IMR-90 (cell line): ENCODE data around the gene KCNT1.

Experiments used
- BHLHE40 ChIP-seq: fragments of 150-350 bp; IDR thresholded peaks from 2 replicates; pipeline ENCODE4 v1.6.1; 2016; ENCODE audit warnings: mild to moderate bottlenecking, low read depth, low read length
- CHD1 ChIP-seq: IDR thresholded peaks from 2 replicates; pipeline ENCODE4 v1.6.1; 2012; ENCODE audit warnings: low read depth, low read length, improper control_type of control experiment
- MAFK ChIP-seq: IDR thresholded peaks from 2 replicates; pipeline ENCODE4 v1.6.1; 2012; ENCODE audit warnings: low read depth, low read length, improper control_type of control experiment
- MXI1 ChIP-seq: IDR thresholded peaks from 2 replicates; pipeline ENCODE4 v1.6.1; 2012; ENCODE audit warnings: low read depth, mild to moderate bottlenecking, low read length, moderate library complexity, borderline replicate concordance
- NFE2L2 ChIP-seq: fragments of 150-350 bp; IDR thresholded peaks from 2 replicates; pipeline ENCODE4 v1.6.1; 2016; ENCODE audit warnings: low read depth, mild to moderate bottlenecking, low read length
- POLR2A ChIP-seq: IDR thresholded peaks from 2 replicates; pipeline ENCODE4 v1.6.1; 2012; ENCODE audit warnings: mild to moderate bottlenecking, low read depth, low read length
- RAD21 ChIP-seq: IDR thresholded peaks from 2 replicates; pipeline ENCODE4 v1.6.1; 2012; ENCODE audit warnings: low read length, improper control_type of control experiment
- RCOR1 ChIP-seq: IDR thresholded peaks from 2 replicates; pipeline ENCODE4 v1.6.1; 2012; ENCODE audit warnings: mild to moderate bottlenecking, low read length, improper control_type of control experiment; ENCODE audit not compliant: insufficient replicate concordance
- RFX5 ChIP-seq: IDR thresholded peaks from 2 replicates; pipeline ENCODE4 v1.8.0; 2012; ENCODE audit warnings: low read depth, mild to moderate bottlenecking, low read length, moderate library complexity
- SMC3 ChIP-seq: fragments of 150-350 bp; IDR thresholded peaks from 2 replicates; pipeline ENCODE4 v1.6.1; 2016; ENCODE audit warnings: low read depth, mild to moderate bottlenecking, antibody characterized with exemption, low read length, moderate library complexity
- TF ChIP-seq, protein P1 (sequence below): conservative IDR thresholded peaks from 2 replicates; pipeline ENCODE4 v1.5.1; 2012; ENCODE audit warnings: mild to moderate bottlenecking, low read depth, low read length, improper control_type of control experiment
- TF ChIP-seq, protein P2 (sequence below): fragments of 150-350 bp; IDR thresholded peaks from 2 replicates; pipeline ENCODE4 v1.6.1; 2016; ENCODE audit warnings: low read depth, mild to moderate bottlenecking, low read length, moderate library complexity, borderline replicate concordance

DNA sequence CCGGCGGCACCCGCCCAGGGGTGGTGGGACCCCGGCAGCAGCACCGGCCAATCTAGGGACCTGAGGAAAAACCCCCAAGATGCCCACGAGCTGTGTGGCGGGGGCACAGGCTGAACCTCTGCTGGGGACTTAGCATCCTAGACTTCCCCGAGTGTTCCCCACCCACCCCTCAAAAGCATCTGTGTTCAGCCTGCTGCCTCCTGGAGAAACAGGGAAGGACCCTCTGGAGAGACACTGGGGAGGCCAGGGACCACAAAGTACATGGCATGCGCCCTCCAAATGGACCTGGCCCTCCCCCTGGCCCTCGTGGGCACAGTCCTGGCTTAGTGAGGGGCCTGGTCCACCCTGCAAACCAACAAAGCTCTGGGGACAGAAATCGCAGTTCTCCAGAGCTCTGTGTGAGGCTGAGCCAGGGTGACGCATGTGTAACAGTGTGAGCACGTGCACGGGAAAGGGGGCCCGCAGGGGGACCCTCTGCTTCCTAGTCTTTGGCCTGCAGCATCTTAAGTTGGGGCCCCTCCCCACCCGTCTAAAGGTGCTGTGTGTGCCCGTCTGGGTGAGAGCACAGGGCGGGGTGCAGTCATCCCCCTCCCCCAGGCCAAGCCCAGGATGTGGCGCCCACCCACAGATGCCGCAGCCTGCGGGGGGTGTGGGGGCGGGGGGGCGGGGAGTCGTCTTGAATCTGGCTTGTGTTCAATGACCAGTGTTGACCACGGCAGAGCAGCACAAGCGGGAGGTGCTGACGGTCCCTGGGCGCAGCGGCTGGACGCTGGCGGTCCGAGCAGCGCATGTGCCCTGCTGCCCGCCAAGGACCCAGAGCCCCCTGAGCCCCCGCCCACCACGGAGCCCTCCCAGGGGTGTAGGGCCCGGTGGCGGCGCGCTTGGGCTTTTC lies 672 bp upstream of the KCNT1 start:
- TF ChIP-seq MAFK (no peak), SMC3 (no peak), BHLHE40 (peak; percentile 56; the same call in 1 of the 2 replicates), CHD1 (no peak), RCOR1 (no peak), MXI1 (no peak), RAD21 (no peak), POLR2A (no peak), NFE2L2 (no peak), RFX5 (no peak)
- TF ChIP-seq, protein P1, sequence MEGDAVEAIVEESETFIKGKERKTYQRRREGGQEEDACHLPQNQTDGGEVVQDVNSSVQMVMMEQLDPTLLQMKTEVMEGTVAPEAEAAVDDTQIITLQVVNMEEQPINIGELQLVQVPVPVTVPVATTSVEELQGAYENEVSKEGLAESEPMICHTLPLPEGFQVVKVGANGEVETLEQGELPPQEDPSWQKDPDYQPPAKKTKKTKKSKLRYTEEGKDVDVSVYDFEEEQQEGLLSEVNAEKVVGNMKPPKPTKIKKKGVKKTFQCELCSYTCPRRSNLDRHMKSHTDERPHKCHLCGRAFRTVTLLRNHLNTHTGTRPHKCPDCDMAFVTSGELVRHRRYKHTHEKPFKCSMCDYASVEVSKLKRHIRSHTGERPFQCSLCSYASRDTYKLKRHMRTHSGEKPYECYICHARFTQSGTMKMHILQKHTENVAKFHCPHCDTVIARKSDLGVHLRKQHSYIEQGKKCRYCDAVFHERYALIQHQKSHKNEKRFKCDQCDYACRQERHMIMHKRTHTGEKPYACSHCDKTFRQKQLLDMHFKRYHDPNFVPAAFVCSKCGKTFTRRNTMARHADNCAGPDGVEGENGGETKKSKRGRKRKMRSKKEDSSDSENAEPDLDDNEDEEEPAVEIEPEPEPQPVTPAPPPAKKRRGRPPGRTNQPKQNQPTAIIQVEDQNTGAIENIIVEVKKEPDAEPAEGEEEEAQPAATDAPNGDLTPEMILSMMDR: no peak
- TF ChIP-seq, protein P2, sequence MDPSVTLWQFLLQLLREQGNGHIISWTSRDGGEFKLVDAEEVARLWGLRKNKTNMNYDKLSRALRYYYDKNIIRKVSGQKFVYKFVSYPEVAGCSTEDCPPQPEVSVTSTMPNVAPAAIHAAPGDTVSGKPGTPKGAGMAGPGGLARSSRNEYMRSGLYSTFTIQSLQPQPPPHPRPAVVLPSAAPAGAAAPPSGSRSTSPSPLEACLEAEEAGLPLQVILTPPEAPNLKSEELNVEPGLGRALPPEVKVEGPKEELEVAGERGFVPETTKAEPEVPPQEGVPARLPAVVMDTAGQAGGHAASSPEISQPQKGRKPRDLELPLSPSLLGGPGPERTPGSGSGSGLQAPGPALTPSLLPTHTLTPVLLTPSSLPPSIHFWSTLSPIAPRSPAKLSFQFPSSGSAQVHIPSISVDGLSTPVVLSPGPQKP: no peak
